Gastroesophageal sphincter (tissue), 4 donors: ENCODE data around the gene RAB44. TPM values are rescaled to one million over a fixed set of nuclear protein-coding genes. Genes with fewer than 3 reads are reported as not detected.

Experiments used
- ATAC-seq: fragments of 150-250 bp; one replicate; pipeline ENCODE4 v1.9.1; 2016; ENCODE audit warnings: mild to moderate bottlenecking, moderate library complexity
- H3K27ac ChIP-seq, 4 donors: fragments of 200-600 bp; sonication (generic) in 3 of 4; 1 replicate in 3 of 4; 2 replicates in 1 of 4; pipeline ENCODE4 v1.5.1; 2016 to 2019
- H3K27me3 ChIP-seq: fragments of 200-600 bp; sonication (generic); one replicate; pipeline ENCODE4 v1.5.1; 2019
- H3K36me3 ChIP-seq, 2 donors: fragments of 200-600 bp; sonication (generic); one replicate each; pipeline ENCODE4 v1.5.1; 2019; ENCODE audit warnings: control low read depth in 1 of 2
- H3K4me1 ChIP-seq, 3 donors: fragments of 200-600 bp; sonication (generic); 1 replicate in 2 of 3; 2 replicates in 1 of 3; pipeline ENCODE4 v1.5.1; 2016 to 2019; ENCODE audit warnings: control low read depth in 2 of 3
- H3K4me3 ChIP-seq, 2 donors: fragments of 200-600 bp; sonication (generic); one replicate each; pipeline ENCODE4 v1.5.1; 2019; ENCODE audit warnings: mild to moderate bottlenecking in 1 of 2, moderate library complexity in 1 of 2
- H3K9me3 ChIP-seq, 3 donors: fragments of 200-600 bp; sonication (generic); one replicate each; pipeline ENCODE4 v1.5.1; 2017 to 2019; ENCODE audit warnings: control low read depth in 2 of 3
- EP300 ChIP-seq: sonication (generic); formaldehyde crosslinking; IDR thresholded peaks from one replicate; pipeline ENCODE4 v1.6.1; 2017; ENCODE audit warnings: antibody characterized with exemption, mild to moderate bottlenecking
- POLR2A ChIP-seq, 2 donors: fragments of 450-650 bp; IDR thresholded peaks; one replicate each; pipeline ENCODE4 v1.6.1; 2017; ENCODE audit warnings: antibody characterized with exemption in 2 of 2, mild to moderate bottlenecking in 2 of 2, moderate library complexity in 1 of 2
- POLR2AphosphoS5 ChIP-seq: sonication (generic); formaldehyde crosslinking; IDR thresholded peaks from one replicate; pipeline ENCODE4 v1.6.1; 2017; ENCODE audit warnings: antibody characterized with exemption
- WGBS, 2 donors: methylation state at CpG; one replicate each; pipeline ENCODE4 v1.1.5; 2018; ENCODE audit warnings: low coverage in 1 of 2; 5-methylcytosine and 5-hydroxymethylcytosine counted together
- total RNA-seq, 4 donors: library from RNA; depleted of rRNA; stranded (reverse); fragments of >200 nt; gene quantifications; one replicate each; pipeline ENCODE4 v1.1.0, GENCODE V29; 2016
- TF ChIP-seq, protein P1 (sequence below), 4 experiments: fragments of 200-600 bp in 2 of 4; fragments of 450-650 bp in 2 of 4; sonication (generic) in 1 of 4; IDR thresholded peaks; one replicate each; pipeline ENCODE4 v1.5.1; 2017 to 2019; ENCODE audit warnings: antibody characterized with exemption in 4 of 4, mild to moderate bottlenecking in 2 of 4, moderate library complexity in 2 of 4

Gene RAB44
- total RNA-seq, 4 donors from 2014 or later: 0.67 to 1.6 (median 0.89) TPM; not detected in 1

DNA sequence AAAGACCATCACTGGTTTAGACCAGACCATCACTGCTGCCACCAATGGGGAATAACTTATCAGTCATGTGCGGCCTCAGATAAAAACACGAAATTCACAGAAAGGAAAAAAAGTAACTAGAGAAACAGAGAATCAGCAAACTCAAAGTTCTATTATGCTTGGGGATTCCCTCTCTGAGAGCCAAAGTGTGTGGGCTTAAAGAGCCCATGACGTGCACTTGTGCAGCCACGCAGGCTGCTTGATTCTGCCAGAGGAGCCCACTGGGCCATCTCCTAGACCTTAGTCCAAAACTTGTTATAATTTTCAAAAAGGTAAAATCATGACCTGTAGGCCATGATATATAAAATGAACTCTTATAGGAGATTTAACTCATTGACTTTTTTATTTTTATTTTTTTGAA is 15.2 kb downstream of the RAB44 start:
- Histone ChIP-seq H3K4me3 (no peak overlapping the region), H3K36me3 (no peaks in the 10 kb centered on the region), H3K27me3 (no peaks in the 10 kb centered on the region), H3K9me3 (no peaks in the 10 kb centered on the region), H3K4me1 (no peaks in the 10 kb centered on the region), H3K27ac (no peak overlapping the region)
- WGBS, 2 donors: 89 to 92% methylated on average over 2 to 4 of the region's 4 CpGs
- ATAC-seq: no peak
- TF ChIP-seq, protein P1, sequence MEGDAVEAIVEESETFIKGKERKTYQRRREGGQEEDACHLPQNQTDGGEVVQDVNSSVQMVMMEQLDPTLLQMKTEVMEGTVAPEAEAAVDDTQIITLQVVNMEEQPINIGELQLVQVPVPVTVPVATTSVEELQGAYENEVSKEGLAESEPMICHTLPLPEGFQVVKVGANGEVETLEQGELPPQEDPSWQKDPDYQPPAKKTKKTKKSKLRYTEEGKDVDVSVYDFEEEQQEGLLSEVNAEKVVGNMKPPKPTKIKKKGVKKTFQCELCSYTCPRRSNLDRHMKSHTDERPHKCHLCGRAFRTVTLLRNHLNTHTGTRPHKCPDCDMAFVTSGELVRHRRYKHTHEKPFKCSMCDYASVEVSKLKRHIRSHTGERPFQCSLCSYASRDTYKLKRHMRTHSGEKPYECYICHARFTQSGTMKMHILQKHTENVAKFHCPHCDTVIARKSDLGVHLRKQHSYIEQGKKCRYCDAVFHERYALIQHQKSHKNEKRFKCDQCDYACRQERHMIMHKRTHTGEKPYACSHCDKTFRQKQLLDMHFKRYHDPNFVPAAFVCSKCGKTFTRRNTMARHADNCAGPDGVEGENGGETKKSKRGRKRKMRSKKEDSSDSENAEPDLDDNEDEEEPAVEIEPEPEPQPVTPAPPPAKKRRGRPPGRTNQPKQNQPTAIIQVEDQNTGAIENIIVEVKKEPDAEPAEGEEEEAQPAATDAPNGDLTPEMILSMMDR (IDR thresholded peaks at IDR 0.05): no peak
- TF ChIP-seq POLR2A (IDR thresholded peaks at IDR 0.05): no peak
- TF ChIP-seq POLR2AphosphoS5: no peak
- TF ChIP-seq EP300: no peak

DNA sequence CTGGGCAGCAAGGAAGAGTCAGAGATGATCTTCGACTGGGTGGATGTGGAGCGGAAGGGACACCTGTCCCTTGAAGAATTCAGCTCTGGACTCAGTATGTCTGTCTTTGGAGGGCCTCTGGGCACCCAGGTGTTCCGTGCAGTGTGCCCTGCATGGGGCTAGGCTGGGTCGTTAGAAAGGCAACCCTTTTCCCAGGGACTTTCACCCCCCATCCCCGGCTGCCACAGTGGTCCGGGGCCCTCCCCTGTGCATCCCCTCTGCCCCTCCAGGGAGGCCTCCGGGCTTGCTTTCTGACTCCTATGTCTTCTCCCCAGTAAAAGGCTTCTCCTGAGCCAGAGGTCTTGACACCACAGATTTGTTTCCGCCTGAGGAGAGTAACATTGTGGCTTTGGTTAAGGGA is 16.2 kb downstream of the RAB44 start:
- Histone ChIP-seq H3K4me3 (no peak overlapping the region), H3K4me1 (no peaks in the 10 kb centered on the region), H3K27ac (no peak overlapping the region), H3K36me3 (no peaks in the 10 kb centered on the region), H3K9me3 (no peaks in the 10 kb centered on the region), H3K27me3 (no peaks in the 10 kb centered on the region)
- no peak for ATAC-seq
- no peak for TF ChIP-seq POLR2A (IDR thresholded peaks at IDR 0.05)
- no peak for TF ChIP-seq POLR2AphosphoS5
- no peak for TF ChIP-seq EP300
- TF ChIP-seq, protein P1 (IDR thresholded peaks at IDR 0.05): no peak
- 57 to 64% methylated on average over 2 to 3 of the region's 8 CpGs for WGBS, 2 donors

DNA sequence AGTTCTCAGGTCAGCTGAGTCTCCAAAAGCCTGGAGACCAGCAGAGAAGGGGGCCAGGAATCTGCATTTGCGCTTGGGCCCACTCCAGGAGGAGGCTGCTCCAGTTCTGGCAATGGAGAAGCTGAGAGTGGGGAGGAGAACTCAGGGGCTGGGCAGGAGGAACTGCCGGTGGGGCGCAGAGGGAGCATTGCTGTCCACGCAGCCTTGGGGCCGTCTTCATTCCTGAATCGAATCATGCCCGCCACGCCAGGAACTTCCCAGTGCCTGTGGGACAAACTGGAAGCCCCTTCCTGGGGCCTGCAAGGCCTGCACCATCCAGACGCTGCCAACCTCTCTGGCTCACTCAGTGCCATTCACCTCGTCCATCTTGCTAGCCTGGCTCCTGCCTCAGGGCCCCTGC is 16.9 kb downstream of the RAB44 start:
- no peaks in the 10 kb centered on the region for H3K36me3 ChIP-seq
- H3K27me3 ChIP-seq: no peaks in the 10 kb centered on the region
- no peak overlapping the region for H3K27ac ChIP-seq
- TF ChIP-seq POLR2A (IDR thresholded peaks at IDR 0.05) (no peak), EP300 (no peak), POLR2AphosphoS5 (no peak)
- TF ChIP-seq, protein P1 (IDR thresholded peaks at IDR 0.05): no peak
- H3K4me3 ChIP-seq: no peak overlapping the region
- H3K4me1 ChIP-seq: no peaks in the 10 kb centered on the region
- 66 to 86% methylated on average over 2 to 8 of the region's 10 CpGs for WGBS, 2 donors
- ATAC-seq: no peak
- no peaks in the 10 kb centered on the region for H3K9me3 ChIP-seq

DNA sequence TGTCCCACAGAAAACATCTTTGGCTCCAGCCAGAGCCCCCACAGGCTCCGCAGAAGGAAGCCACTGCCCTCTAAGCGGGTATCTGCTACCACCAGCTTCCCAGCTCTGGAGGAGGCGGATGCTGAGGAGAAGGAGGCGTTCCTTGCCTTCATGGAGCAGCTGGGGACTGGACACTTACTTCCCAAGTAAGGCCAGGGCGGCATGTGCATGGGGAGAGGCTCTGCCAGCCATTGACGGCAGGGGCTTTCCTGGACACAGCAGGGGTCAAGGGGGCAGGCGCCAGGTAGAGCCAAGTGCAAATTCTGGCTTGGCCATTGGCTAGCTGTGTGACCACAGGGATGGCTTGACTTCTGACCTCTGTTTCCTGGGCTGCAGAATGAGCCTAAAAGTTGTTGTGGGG is 17.8 kb downstream of the RAB44 start:
- no peak for TF ChIP-seq POLR2AphosphoS5
- TF ChIP-seq, protein P1 (IDR thresholded peaks at IDR 0.05): no peak
- TF ChIP-seq EP300: no peak
- no peak for TF ChIP-seq POLR2A (IDR thresholded peaks at IDR 0.05)
- Histone ChIP-seq H3K9me3 (no peaks in the 10 kb centered on the region), H3K36me3 (no peaks in the 10 kb centered on the region), H3K4me3 (no peak overlapping the region), H3K4me1 (no peaks in the 10 kb centered on the region), H3K27ac (no peak overlapping the region), H3K27me3 (no peaks in the 10 kb centered on the region)
- no peak for ATAC-seq
- 60% methylated on average over 2 of the region's 7 CpGs; no CpG with 5 or more reads in 1 of the 2 donors for WGBS, 2 donors

DNA sequence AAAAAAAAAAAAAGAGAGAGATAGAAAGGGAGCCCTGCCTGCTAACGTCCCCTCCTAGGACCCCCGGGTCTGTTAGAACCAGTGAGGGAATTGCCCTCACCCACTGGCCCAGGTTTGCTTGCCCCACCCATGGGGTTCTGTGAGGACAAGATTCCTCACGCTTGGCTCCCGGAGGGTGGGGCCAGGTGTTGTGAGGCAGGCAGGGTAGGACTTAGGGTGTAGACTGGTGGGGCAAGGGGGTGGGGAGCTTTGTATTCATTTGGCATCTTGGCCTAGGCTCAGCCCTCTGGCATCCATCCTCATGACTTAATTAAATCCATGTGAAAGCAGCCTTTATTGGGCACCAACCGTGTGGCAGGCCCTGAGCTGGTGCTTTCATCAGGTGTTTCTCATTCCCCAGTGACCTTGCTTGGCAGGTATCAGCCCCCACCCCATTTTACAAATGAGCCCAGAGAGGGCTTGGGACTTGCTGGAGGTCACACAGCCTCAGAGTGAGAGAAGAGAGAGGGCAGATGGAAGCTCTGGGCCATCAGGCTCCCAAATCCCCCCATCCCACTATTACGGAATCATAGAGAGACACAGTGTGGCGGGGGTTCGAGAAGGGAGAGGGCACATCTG is 19.0 kb downstream of the RAB44 start:
- Histone ChIP-seq H3K27me3 (no peaks in the 10 kb centered on the region), H3K36me3 (no peaks in the 10 kb centered on the region), H3K9me3 (no peaks in the 10 kb centered on the region), H3K4me1 (no peaks in the 10 kb centered on the region), H3K27ac (no peak overlapping the region), H3K4me3 (no peak overlapping the region)
- TF ChIP-seq, protein P1 (IDR thresholded peaks at IDR 0.05): no peak
- TF ChIP-seq POLR2AphosphoS5 (no peak), EP300 (no peak), POLR2A (IDR thresholded peaks at IDR 0.05) (no peak)
- WGBS, 2 donors: 92% methylated on average over 4 of the region's 8 CpGs; no CpG with 5 or more reads in 1 of the 2 donors
- ATAC-seq: no peak
